Effector memory CD4-positive, alpha-beta T cell (primary cell): ENCODE results near the gene PPP1R12B.
"Not testable (repeated sequence)": the region's sequence is repeated elsewhere in the genome, so short reads cannot be mapped to it uniquely, and the experiment has no call there.

Experiments
- DNase-seq, 3 donors: peaks; one replicate each; pipeline ENCODE4 v3.0.0-alpha.2; 2020
- H3K27ac ChIP-seq: 2 replicates; pipeline ENCODE4 v1.7.0; 2013; ENCODE audit warnings: mild to moderate bottlenecking, low read length, moderate library complexity; ENCODE audit not compliant: insufficient read depth, poor library complexity, severe bottlenecking
- H3K27me3 ChIP-seq: replicated peaks from 2 replicates; pipeline ENCODE4 v1.7.0; 2013; ENCODE audit warnings: mild to moderate bottlenecking, low read length; ENCODE audit not compliant: insufficient read depth, control insufficient read depth, poor library complexity, severe bottlenecking
- H3K36me3 ChIP-seq: 2 replicates; pipeline ENCODE4 v1.7.0; 2013; ENCODE audit warnings: mild to moderate bottlenecking, low read length, moderate library complexity; ENCODE audit not compliant: control insufficient read depth, insufficient read depth
- H3K4me1 ChIP-seq: 2 replicates; pipeline ENCODE4 v1.7.0; 2013; ENCODE audit warnings: low read length, mild to moderate bottlenecking; ENCODE audit not compliant: control insufficient read depth, insufficient read depth, poor library complexity, severe bottlenecking
- H3K4me3 ChIP-seq: 2 replicates; pipeline ENCODE4 v1.7.0; 2013; ENCODE audit warnings: low read length, low read depth, mild to moderate bottlenecking; ENCODE audit not compliant: insufficient read depth, poor library complexity, severe bottlenecking
- H3K9me3 ChIP-seq: 2 replicates; pipeline ENCODE4 v1.7.0; 2013; ENCODE audit warnings: mild to moderate bottlenecking, low read length, moderate library complexity; ENCODE audit not compliant: control insufficient read depth

PPP1R12B gene

GRCh38 chr1:202630096-202630495 lies 281.6 kb downstream of the PPP1R12B start:
- not testable (repeated sequence) for H3K9me3 ChIP-seq, DNase-seq, H3K27ac ChIP-seq, H3K4me3 ChIP-seq, H3K27me3 ChIP-seq, H3K36me3 ChIP-seq
- peaks cover 38% of the 10 kb centered on the region for H3K4me1 ChIP-seq

- H3K9me3 ChIP-seq, result no peaks in the 10 kb centered on the region
- peaks cover 33% of the 10 kb centered on the region for H3K4me1 ChIP-seq
- no peak for DNase-seq
- no peak overlapping the region for H3K27ac ChIP-seq
- H3K27me3 ChIP-seq, result no peaks in the 10 kb centered on the region
- no peaks in the 10 kb centered on the region for H3K36me3 ChIP-seq
- H3K4me3 ChIP-seq, result no peak overlapping the region
These were observed 282.0 kb downstream of the PPP1R12B start for GRCh38 chr1:202630541-202630940.

GRCh38 chr1:202631076-202631923 lies 282.8 kb downstream of the PPP1R12B start:
- H3K9me3 ChIP-seq, result no peaks in the 10 kb centered on the region
- H3K4me3 ChIP-seq, result no peak overlapping the region
- H3K36me3 ChIP-seq, result no peaks in the 10 kb centered on the region
- H3K4me1 ChIP-seq, result peaks cover 31% of the 10 kb centered on the region
- no peak overlapping the region for H3K27ac ChIP-seq
- DNase-seq, result no peak
- H3K27me3 ChIP-seq, result no peaks in the 10 kb centered on the region

GRCh38 chr1:202632241-202632640 lies 283.7 kb downstream of the PPP1R12B start:
- Histone ChIP-seq H3K9me3 (no peaks in the 10 kb centered on the region), H3K36me3 (no peaks in the 10 kb centered on the region), H3K4me3 (no peak overlapping the region), H3K4me1 (peaks cover 30% of the 10 kb centered on the region), H3K27ac (no peak overlapping the region), H3K27me3 (no peaks in the 10 kb centered on the region)
- DNase-seq, result no peak

GRCh38 chr1:202636171-202636570 lies 287.7 kb downstream of the PPP1R12B start:
- H3K27me3 ChIP-seq, H3K4me1 ChIP-seq: not testable (repeated sequence)

GRCh38 chr1:202637321-202638018 lies 289.0 kb downstream of the PPP1R12B start:
- DNase-seq, H3K27ac ChIP-seq, H3K4me3 ChIP-seq, H3K4me1 ChIP-seq, H3K9me3 ChIP-seq, H3K36me3 ChIP-seq: not testable (repeated sequence)
- H3K27me3 ChIP-seq, result peaks cover 12% of the 10 kb centered on the region

More at GRCh38 chr1:202636171-202636570, 287.7 kb downstream of the PPP1R12B start:
- DNase-seq, H3K9me3 ChIP-seq, H3K27ac ChIP-seq, H3K36me3 ChIP-seq, H3K4me3 ChIP-seq: not testable (repeated sequence)

GRCh38 chr1:202638019-202638700 lies 289.7 kb downstream of the PPP1R12B start:
- Histone ChIP-seq H3K36me3 (no peaks in the 10 kb centered on the region), H3K9me3 (no peaks in the 10 kb centered on the region), H3K4me1 (peaks cover 10% of the 10 kb centered on the region), H3K27ac (no peak overlapping the region), H3K27me3 (peaks cover 16% of the 10 kb centered on the region), H3K4me3 (no peak overlapping the region)
- DNase-seq, result no peak

- H3K36me3 ChIP-seq, DNase-seq, H3K4me3 ChIP-seq, H3K27ac ChIP-seq, H3K9me3 ChIP-seq: not testable (repeated sequence)
- Histone ChIP-seq H3K27me3 (peaks cover 22% of the 10 kb centered on the region), H3K4me1 (peaks cover 11% of the 10 kb centered on the region)
These were observed 290.3 kb downstream of the PPP1R12B start for GRCh38 chr1:202638701-202639305.

- peaks cover 18% of the 10 kb centered on the region for H3K4me1 ChIP-seq
- no peak for DNase-seq
- no peak overlapping the region for H3K27ac ChIP-seq
- no peaks in the 10 kb centered on the region for H3K9me3 ChIP-seq
- no peaks in the 10 kb centered on the region for H3K36me3 ChIP-seq
- peaks cover 29% of the 10 kb centered on the region for H3K27me3 ChIP-seq
- H3K4me3 ChIP-seq, result no peak overlapping the region
These were observed 291.0 kb downstream of the PPP1R12B start for GRCh38 chr1:202639500-202639899.
